ENCODE measurements around the gene BANF2. TPM values are rescaled to one million over a fixed set of nuclear protein-coding genes. Genes with fewer than 3 reads are reported as not detected.

Gene BANF2
- total and polyA plus RNA-seq, 10 of the 15 experiments (the other 5 are each of a cell fraction or from before 2014, with no cell fraction given), result not detected

- no peak for TF ChIP-seq BCLAF1 (IDR thresholded peaks at IDR 0.05)
- TF ChIP-seq ATF7 (IDR thresholded peaks at IDR 0.05; ENCODE audit: low read depth), result no peak
- no peak for TF ChIP-seq SREBF2 (IDR thresholded peaks at IDR 0.05; ENCODE audit: low read length)
- TF ChIP-seq NR2C1 (IDR thresholded peaks at IDR 0.05), result no peak
- no peak for TF ChIP-seq ZNF384 (IDR thresholded peaks at IDR 0.05; ENCODE audit: borderline replicate concordance, low read depth, low read length)
- TF ChIP-seq PML (IDR thresholded peaks at IDR 0.05; ENCODE audit: low read length), result no peak
- no peak for TF ChIP-seq RFX5 (IDR thresholded peaks at IDR 0.05; ENCODE audit: low read depth, low read length)
- TF ChIP-seq CHD4 (IDR thresholded peaks at IDR 0.05), result no peak
- TF ChIP-seq SUZ12 (IDR thresholded peaks at IDR 0.05; ENCODE audit: unreplicated experiment), result no peak
- no peak for TF ChIP-seq KAT2A (conservative IDR thresholded peaks at IDR 0.05; ENCODE audit: control insufficient read depth, low read depth, low read length)
- TF ChIP-seq NKRF (conservative IDR thresholded peaks at IDR 0.05), result no peak
- no peak for TF ChIP-seq MLLT1 (IDR thresholded peaks at IDR 0.05)
- TF ChIP-seq FOXK2 (IDR thresholded peaks at IDR 0.05), result no peak
- TF ChIP-seq ASH2L (IDR thresholded peaks at IDR 0.05; ENCODE audit: borderline replicate concordance, low read depth), result no peak
Measured at GRCh38 chr20:17767624-17768023, 67.9 kb downstream of the BANF2 start (continued).
